GM12872 (cell line): Measurements from ENCODE around the gene RGL3.

Experiments
- CTCF ChIP-seq: IDR thresholded peaks from 3 replicates; pipeline ENCODE4 v1.5.1; 2011; ENCODE audit warnings: low read depth, mild to moderate bottlenecking, low read length, moderate library complexity; ENCODE audit not compliant: insufficient read depth

RGL3 gene

GRCh38 chr19:11416346-11417052, 2.6 kb downstream of the RGL3 start:
- TF ChIP-seq CTCF: no peak

- no peak for TF ChIP-seq CTCF
Observed at GRCh38 chr19:11414544-11414943, 4.6 kb downstream of the RGL3 start.

- TF ChIP-seq CTCF: no peak
Observed at GRCh38 chr19:11410682-11411081, 8.4 kb downstream of the RGL3 start.

- no peak for TF ChIP-seq CTCF
Observed at GRCh38 chr19:11408591-11408990, 10.5 kb downstream of the RGL3 start.

GRCh38 chr19:11405846-11406643, 13.1 kb downstream of the RGL3 start:
- no peak for TF ChIP-seq CTCF

- TF ChIP-seq CTCF: no peak
Observed at GRCh38 chr19:11404588-11405222, 14.4 kb downstream of the RGL3 start.

- no peak for TF ChIP-seq CTCF
Observed at GRCh38 chr19:11401808-11402543, 17.1 kb downstream of the RGL3 start.
